Tibial nerve (tissue), 4 donors: Measurements from ENCODE around the gene MATCAP1.

ENCODE experiments used
- CTCF ChIP-seq, 5 experiments: fragments of 200-600 bp in 3 of 5; fragments of 450-650 bp in 2 of 5; sonication (generic) in 3 of 5; IDR thresholded peaks; one replicate each; pipeline ENCODE4 v1.5.1; 2016 to 2019; ENCODE audit warnings: antibody characterized with exemption in 5 of 5, mild to moderate bottlenecking in 3 of 5, moderate library complexity in 2 of 5
- EP300 ChIP-seq, 2 donors: sonication (generic); formaldehyde crosslinking; IDR thresholded peaks; one replicate each; pipeline ENCODE4 v1.6.1; 2017; ENCODE audit warnings: antibody characterized with exemption in 2 of 2, mild to moderate bottlenecking in 1 of 2
- POLR2A ChIP-seq, 2 donors: fragments of 450-650 bp; IDR thresholded peaks; one replicate each; pipeline ENCODE4 v1.6.1; 2017; ENCODE audit warnings: antibody characterized with exemption in 2 of 2, mild to moderate bottlenecking in 2 of 2, moderate library complexity in 2 of 2

GRCh38 chr16:67193536-67193935, 9.8 kb upstream of the MATCAP1 start:
- TF ChIP-seq CTCF (IDR thresholded peaks at IDR 0.05): no peak
- TF ChIP-seq POLR2A (IDR thresholded peaks at IDR 0.05): no peak
- no peak for TF ChIP-seq EP300 (IDR thresholded peaks at IDR 0.05)
